Measurements from ENCODE around the gene PDE3A. TPM values are rescaled to one million over a fixed set of nuclear protein-coding genes. Genes with fewer than 3 reads are reported as not detected.

Gene PDE3A
- total RNA-seq, 1 experiment from 2014 or later = 0.36 TPM

- no peaks in the 10 kb centered on the region for H3K27me3 ChIP-seq (replicated peaks; ENCODE audit: control insufficient read depth, insufficient read depth, low read length)
- no peaks in the 10 kb centered on the region for H3K36me3 ChIP-seq (ENCODE audit: control insufficient read depth, insufficient read depth, low read length)
- no peak overlapping the region for H3K27ac Mint-ChIP-seq (ENCODE audit: unreplicated experiment)
- H3K9me3 ChIP-seq = no peaks in the 10 kb centered on the region
- DNase-seq = no peak
- CTCF ChIA-PET = no interaction called here
- no peaks in the 10 kb centered on the region for H3K4me1 Mint-ChIP-seq (ENCODE audit: low read depth, unreplicated experiment)
- no peak for TF ChIP-seq CTCF (IDR thresholded peaks at IDR 0.05; ENCODE audit: insufficient read depth in 1 of 2, low read depth in 1 of 2, low read length in 1 of 2, severe bottlenecking in 1 of 2, unreplicated experiment in 1 of 2)
- H3K4me3 ChIP-seq (ENCODE audit: low read depth, low read length) = no peak overlapping the region
- POLR2A ChIA-PET = no interaction called here
- no peaks in the 10 kb centered on the region for H3K36me3 Mint-ChIP-seq (ENCODE audit: insufficient read depth, unreplicated experiment)
- intact Hi-C loops (cut with micrococcal nuclease; ENCODE audit: unreplicated experiment) = no loop called here
- no peak overlapping the region for H3K4me3 Mint-ChIP-seq (ENCODE audit: unreplicated experiment)
- no peaks in the 10 kb centered on the region for H3K27me3 Mint-ChIP-seq (ENCODE audit: insufficient read depth, unreplicated experiment)
- H3K9me3 Mint-ChIP-seq (ENCODE audit: unreplicated experiment) = no peaks in the 10 kb centered on the region
- no peaks in the 10 kb centered on the region for H3K4me1 ChIP-seq
- no TSS peak for BruUV-seq (replicated peaks)
Measured at GRCh38 chr12:20513189-20513588, 144.9 kb downstream of the PDE3A start.

- no peak overlapping the region for H3K4me3 ChIP-seq (ENCODE audit: low read depth, low read length)
- Mint-ChIP-seq H3K4me1 (ENCODE audit: low read depth, unreplicated experiment) (no peaks in the 10 kb centered on the region), H3K9me3 (ENCODE audit: unreplicated experiment) (no peaks in the 10 kb centered on the region), H3K4me3 (ENCODE audit: unreplicated experiment) (no peak overlapping the region), H3K27me3 (ENCODE audit: insufficient read depth, unreplicated experiment) (no peaks in the 10 kb centered on the region), H3K27ac (ENCODE audit: unreplicated experiment) (no peak overlapping the region), H3K36me3 (ENCODE audit: insufficient read depth, unreplicated experiment) (no peaks in the 10 kb centered on the region)
- ChIA-PET CTCF (no interaction called here), POLR2A (no interaction called here)
- no peaks in the 10 kb centered on the region for H3K4me1 ChIP-seq
- intact Hi-C loops (cut with micrococcal nuclease; ENCODE audit: unreplicated experiment) = no loop called here
- no TSS peak for BruUV-seq (replicated peaks)
- H3K27me3 ChIP-seq (replicated peaks; ENCODE audit: control insufficient read depth, insufficient read depth, low read length) = no peaks in the 10 kb centered on the region
- no peak for DNase-seq
- no peaks in the 10 kb centered on the region for H3K36me3 ChIP-seq (ENCODE audit: control insufficient read depth, insufficient read depth, low read length)
- H3K9me3 ChIP-seq = no peaks in the 10 kb centered on the region
- no peak for TF ChIP-seq CTCF (IDR thresholded peaks at IDR 0.05; ENCODE audit: insufficient read depth in 1 of 2, low read depth in 1 of 2, low read length in 1 of 2, severe bottlenecking in 1 of 2, unreplicated experiment in 1 of 2)
Measured at GRCh38 chr12:20514598-20514997, 146.3 kb downstream of the PDE3A start.

GRCh38 chr12:20520532-20520931 lies 152.2 kb downstream of the PDE3A start:
- BruUV-seq (replicated peaks) = no TSS peak
- Histone ChIP-seq H3K4me1 (no peaks in the 10 kb centered on the region), H3K4me3 (ENCODE audit: low read depth, low read length) (no peak overlapping the region), H3K27me3 (replicated peaks; ENCODE audit: control insufficient read depth, insufficient read depth, low read length) (no peaks in the 10 kb centered on the region), H3K9me3 (no peaks in the 10 kb centered on the region), H3K36me3 (ENCODE audit: control insufficient read depth, insufficient read depth, low read length) (no peaks in the 10 kb centered on the region)
- ChIA-PET CTCF (no interaction called here), POLR2A (no interaction called here)
- Mint-ChIP-seq H3K27ac (ENCODE audit: unreplicated experiment) (no peak overlapping the region), H3K4me3 (ENCODE audit: unreplicated experiment) (no peak overlapping the region), H3K27me3 (ENCODE audit: insufficient read depth, unreplicated experiment) (no peaks in the 10 kb centered on the region), H3K9me3 (ENCODE audit: unreplicated experiment) (no peaks in the 10 kb centered on the region), H3K36me3 (ENCODE audit: insufficient read depth, unreplicated experiment) (no peaks in the 10 kb centered on the region), H3K4me1 (ENCODE audit: low read depth, unreplicated experiment) (no peaks in the 10 kb centered on the region)
- TF ChIP-seq CTCF (IDR thresholded peaks at IDR 0.05; ENCODE audit: insufficient read depth in 1 of 2, low read depth in 1 of 2, low read length in 1 of 2, severe bottlenecking in 1 of 2, unreplicated experiment in 1 of 2) = no peak
- intact Hi-C loops (cut with micrococcal nuclease; ENCODE audit: unreplicated experiment) = no loop called here
- no peak for DNase-seq
